Camera-type eye (tissue), 1 donor: Measurements from ENCODE around the gene SOX6. TPM values are rescaled to one million over a fixed set of nuclear protein-coding genes. Genes with fewer than 3 reads are reported as not detected.

Source experiments
- total RNA-seq: library from RNA; depleted of rRNA; stranded (reverse); fragments of >200 nt; gene quantifications from one replicate; pipeline ENCODE4 v1.2.3, GENCODE V29; 2014

SOX6 gene
- 46.6 TPM for total RNA-seq

GRCh38 chr11:16356057-16356760 lies at the start of gene SOX6:
SOX6 (minus strand) TSS chr11:16356546; CDS start chr11:16341248, 15,298 bp downstream.

